Mesendoderm (in vitro differentiated cells): Measurements from ENCODE around the gene C5orf15.

Experiments
- DNase-seq: peaks from one replicate; pipeline ENCODE4 v3.0.0; 2013
- H2AK5ac ChIP-seq: 2 replicates; pipeline ENCODE4 v1.6.1; 2013; ENCODE audit warnings: low read length, inconsistent platforms
- H2BK120ac ChIP-seq: 2 replicates; pipeline ENCODE4 v1.6.1; 2013; ENCODE audit warnings: low read depth, mild to moderate bottlenecking, low read length, moderate library complexity, mixed read lengths
- H2BK15ac ChIP-seq: replicated peaks from 2 replicates; pipeline ENCODE4 v1.6.1; 2013; ENCODE audit warnings: low read depth, mild to moderate bottlenecking, moderate library complexity
- H2BK5ac ChIP-seq: 2 replicates; pipeline ENCODE4 v1.6.1; 2013; ENCODE audit warnings: low read length, inconsistent platforms
- H3K18ac ChIP-seq: 2 replicates; pipeline ENCODE4 v1.6.1; 2013; ENCODE audit warnings: mild to moderate bottlenecking, low read length, mixed read lengths
- H3K23ac ChIP-seq: one replicate; pipeline ENCODE4 v1.6.1; 2013; ENCODE audit warnings: low read length
- H3K27ac ChIP-seq: 2 replicates; pipeline ENCODE4 v1.5.1; 2013; ENCODE audit warnings: low read depth, mild to moderate bottlenecking, inconsistent platforms, low read length, moderate library complexity
- H3K27me3 ChIP-seq: 2 replicates; pipeline ENCODE4 v1.6.1; 2013; ENCODE audit warnings: low read length, control low read depth, mild to moderate bottlenecking, inconsistent platforms; ENCODE audit not compliant: insufficient read depth, poor library complexity
- H3K36me3 ChIP-seq: 2 replicates; pipeline ENCODE4 v1.6.1; 2013; ENCODE audit warnings: low read length, inconsistent platforms; ENCODE audit not compliant: control insufficient read depth, insufficient read depth
- H3K4ac ChIP-seq: one replicate; pipeline ENCODE4 v1.6.1; 2013; ENCODE audit warnings: low read depth, mild to moderate bottlenecking, low read length, moderate library complexity
- H3K4me1 ChIP-seq: 2 replicates; pipeline ENCODE4 v1.6.1; 2013; ENCODE audit warnings: low read depth, low read length, inconsistent platforms; ENCODE audit not compliant: control insufficient read depth
- H3K4me2 ChIP-seq: 2 replicates; pipeline ENCODE4 v1.6.1; 2013; ENCODE audit warnings: low read length
- H3K4me3 ChIP-seq: 2 replicates; pipeline ENCODE4 v1.5.1; 2013; ENCODE audit warnings: mild to moderate bottlenecking, low read length
- H3K56ac ChIP-seq: one replicate; pipeline ENCODE4 v1.6.1; 2013; ENCODE audit warnings: low read length
- H3K79me1 ChIP-seq: 2 replicates; pipeline ENCODE4 v1.6.1; 2013; ENCODE audit warnings: low read length, inconsistent platforms
- H3K79me2 ChIP-seq: 2 replicates; pipeline ENCODE4 v1.6.1; 2013; ENCODE audit warnings: mild to moderate bottlenecking, low read length; ENCODE audit not compliant: control insufficient read depth, insufficient read depth
- H3K9ac ChIP-seq: 2 replicates; pipeline ENCODE4 v1.6.1; 2013; ENCODE audit warnings: low read length, inconsistent platforms
- H4K5ac ChIP-seq: one replicate; pipeline ENCODE4 v1.6.1; 2013; ENCODE audit warnings: low read length
- H4K8ac ChIP-seq: one replicate; pipeline ENCODE4 v1.6.1; 2013; ENCODE audit warnings: low read depth, mild to moderate bottlenecking, control low read depth, low read length, moderate library complexity
- WGBS: extraction: QIAGEN DNeasy Blood & Tissue Kit; methylation state at CpG from one replicate; pipeline ENCODE4 v1.1.7; 2013; ENCODE audit warnings: low lambda C conversion rate, missing lambda C conversion rate; ENCODE audit not compliant: insufficient coverage; ENCODE audit errors: extremely low coverage; 5-methylcytosine and 5-hydroxymethylcytosine counted together

The C5orf15 gene

DNA sequence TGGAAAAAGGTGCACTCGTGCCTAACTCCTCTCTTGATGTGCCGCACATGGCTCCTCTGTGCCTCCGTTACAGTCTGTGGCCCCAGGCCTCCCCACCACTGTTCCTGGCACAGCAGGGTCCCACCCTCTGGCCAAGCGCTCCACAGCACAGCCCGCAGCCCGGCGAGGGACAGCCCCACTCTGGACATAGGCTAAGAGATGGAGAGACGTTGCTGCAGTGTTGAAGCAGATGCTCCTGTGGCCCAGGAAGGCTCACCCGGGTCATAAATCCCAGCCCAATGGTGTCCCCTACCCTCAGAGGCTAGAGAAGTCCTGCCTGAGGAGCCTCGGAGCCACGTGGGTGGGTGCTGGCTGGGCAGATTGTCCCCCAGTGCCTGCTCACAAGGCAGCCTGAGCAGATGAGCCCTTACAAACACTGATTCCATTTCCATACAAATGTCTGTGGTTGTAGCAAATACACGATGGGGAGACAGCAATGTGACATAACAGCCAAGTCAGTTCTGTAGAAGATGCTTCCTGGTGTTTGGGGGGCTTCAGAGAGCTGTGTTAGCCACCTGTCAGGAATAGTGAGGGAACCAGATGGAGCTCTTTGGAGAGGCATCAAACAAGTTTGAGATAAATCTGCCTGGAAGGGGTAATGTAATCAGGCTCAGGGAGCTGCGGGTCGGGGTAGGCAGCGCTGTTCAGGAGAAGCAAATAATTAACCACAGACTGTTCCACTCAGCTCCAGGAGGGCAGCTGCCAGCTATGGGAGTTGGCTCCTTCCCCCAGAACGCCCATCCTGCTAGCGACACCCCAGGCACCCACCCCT is 41.7 kb downstream of the C5orf15 start:
- H3K36me3 ChIP-seq: no peaks in the 10 kb centered on the region
- no peak for DNase-seq
- H3K79me2 ChIP-seq: no peaks in the 10 kb centered on the region
- H2AK5ac ChIP-seq: no peak overlapping the region
- no peak overlapping the region for H3K18ac ChIP-seq
- H3K23ac ChIP-seq: no peak overlapping the region
- H2BK120ac ChIP-seq: no peak overlapping the region
- no peak overlapping the region for H3K9ac ChIP-seq
- no peaks in the 10 kb centered on the region for H3K27me3 ChIP-seq
- H3K27ac ChIP-seq: no peak overlapping the region
- WGBS: no CpG with 5 or more reads among the region's 17 CpGs
- H4K5ac ChIP-seq: no peak overlapping the region
- no peak overlapping the region for H4K8ac ChIP-seq
- H3K56ac ChIP-seq: no peak overlapping the region
- H3K4me3 ChIP-seq: no peak overlapping the region
- no peaks in the 10 kb centered on the region for H3K79me1 ChIP-seq
- no peak overlapping the region for H2BK5ac ChIP-seq
- H3K4me2 ChIP-seq: no peak overlapping the region
- no peaks in the 10 kb centered on the region for H3K4me1 ChIP-seq
- H3K4ac ChIP-seq: no peak overlapping the region
- H2BK15ac ChIP-seq: no peak overlapping the region

DNA sequence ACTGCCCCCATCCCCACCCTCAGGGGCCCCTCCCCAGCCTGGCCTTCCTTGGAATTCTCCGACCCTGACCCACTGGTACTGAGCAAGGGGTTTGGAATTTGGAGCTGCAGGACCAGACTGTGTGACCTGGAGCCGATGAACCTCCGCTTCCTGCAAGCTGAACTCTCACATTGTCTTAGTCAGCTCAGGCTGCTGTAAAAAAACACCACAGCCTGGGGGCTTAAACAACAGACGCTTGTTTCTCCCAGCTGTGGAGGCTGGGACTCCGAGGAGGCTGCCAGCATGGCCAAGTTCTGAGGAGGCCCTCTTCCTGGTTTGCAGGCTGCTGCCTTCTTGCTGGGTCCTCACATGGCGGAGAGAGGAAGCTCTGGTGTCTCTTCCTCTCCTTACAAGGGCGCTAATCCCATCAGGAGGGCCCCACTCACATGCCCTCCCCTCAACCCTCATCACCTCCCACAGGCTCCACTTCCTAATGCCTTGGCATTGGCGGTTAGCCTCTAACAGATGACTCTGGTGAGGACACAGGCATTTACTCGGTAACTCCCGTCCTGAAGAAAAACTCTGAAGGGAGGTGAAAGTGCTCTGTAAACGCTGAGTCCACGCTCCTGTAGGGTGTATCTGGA is 42.4 kb downstream of the C5orf15 start:
- Histone ChIP-seq H4K5ac (no peak overlapping the region), H3K23ac (no peak overlapping the region), H3K79me1 (no peaks in the 10 kb centered on the region), H3K36me3 (no peaks in the 10 kb centered on the region), H3K27ac (no peak overlapping the region), H3K4me1 (no peaks in the 10 kb centered on the region), H3K4ac (no peak overlapping the region), H3K56ac (no peak overlapping the region), H4K8ac (no peak overlapping the region), H3K18ac (no peak overlapping the region), H3K9ac (no peak overlapping the region), H2BK5ac (no peak overlapping the region), H2AK5ac (no peak overlapping the region), H3K27me3 (no peaks in the 10 kb centered on the region), H2BK15ac (no peak overlapping the region), H2BK120ac (no peak overlapping the region), H3K4me2 (no peak overlapping the region), H3K79me2 (no peaks in the 10 kb centered on the region), H3K4me3 (no peak overlapping the region)
- DNase-seq: peak; percentile 81
- WGBS: no CpG with 5 or more reads among the region's 12 CpGs

DNA sequence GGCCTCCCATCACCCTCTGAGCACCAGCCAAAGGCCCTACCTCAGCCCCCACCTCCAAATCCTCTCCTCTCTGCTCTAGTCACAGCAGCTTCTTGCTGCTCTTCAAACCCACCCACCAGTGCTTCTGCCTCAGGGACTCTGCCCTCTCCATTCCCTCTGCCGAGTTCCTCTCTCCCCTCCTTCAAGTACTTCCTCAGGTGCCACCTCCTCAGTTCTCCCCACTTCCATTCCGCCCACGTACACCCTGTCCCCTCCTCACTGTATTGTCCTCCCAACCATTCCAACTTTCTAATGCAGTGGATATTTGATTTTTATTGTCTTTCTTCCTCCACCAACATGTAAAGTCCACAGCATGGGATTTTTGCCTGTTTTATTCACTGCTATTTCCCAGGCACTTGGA is 43.2 kb downstream of the C5orf15 start:
- Histone ChIP-seq H3K4me3 (no peak overlapping the region), H2BK15ac (no peak overlapping the region), H3K4ac (no peak overlapping the region), H3K56ac (peak overlapping the region; percentile 49), H2BK5ac (no peak overlapping the region), H3K9ac (no peak overlapping the region), H3K27me3 (no peaks in the 10 kb centered on the region), H3K79me1 (no peaks in the 10 kb centered on the region), H4K5ac (no peak overlapping the region), H2BK120ac (no peak overlapping the region), H3K4me1 (no peaks in the 10 kb centered on the region), H3K79me2 (no peaks in the 10 kb centered on the region), H3K23ac (peak overlapping the region; percentile 24), H2AK5ac (no peak overlapping the region), H3K18ac (no peak overlapping the region), H4K8ac (no peak overlapping the region), H3K27ac (no peak overlapping the region), H3K4me2 (no peak overlapping the region), H3K36me3 (no peaks in the 10 kb centered on the region)
- no peak for DNase-seq
- WGBS: no CpG with 5 or more reads among the region's 3 CpGs

DNA sequence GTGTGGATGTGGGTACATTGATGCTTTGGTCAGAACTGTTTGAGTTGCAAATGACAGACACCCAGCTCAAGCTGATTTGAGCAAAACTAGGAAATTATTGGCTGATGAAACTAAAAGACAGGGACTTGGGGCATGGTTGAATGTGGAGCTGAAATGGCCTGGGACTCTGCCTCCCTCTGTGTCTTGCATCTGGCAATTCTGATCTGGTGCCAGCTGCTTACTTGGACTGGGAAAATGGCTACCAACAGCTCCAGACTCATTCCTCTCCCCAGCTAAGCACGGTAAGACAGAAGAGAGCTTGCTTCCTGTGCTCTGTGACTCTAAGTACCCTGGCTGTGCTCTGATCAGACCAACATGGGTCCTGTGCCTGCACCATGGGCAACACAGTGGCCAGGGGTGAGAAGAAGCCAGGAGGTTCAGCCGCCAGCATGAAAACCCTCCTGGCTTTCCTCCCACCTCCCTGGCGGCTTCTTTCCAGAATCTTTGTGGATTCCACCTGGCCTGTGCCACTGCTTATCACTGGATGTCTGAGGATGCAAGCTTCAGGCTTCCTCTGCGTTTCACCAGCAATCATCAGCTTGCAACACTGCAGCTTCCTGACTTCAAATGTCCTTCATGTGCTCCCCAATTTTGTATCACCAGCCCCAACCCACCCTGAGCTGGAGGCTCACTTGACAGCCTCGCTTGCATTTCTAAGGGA is 44.1 kb downstream of the C5orf15 start:
- H3K9ac ChIP-seq: no peak overlapping the region
- no peak overlapping the region for H3K56ac ChIP-seq
- H2BK5ac ChIP-seq: no peak overlapping the region
- peak; percentile 72 for DNase-seq
- no peaks in the 10 kb centered on the region for H3K36me3 ChIP-seq
- no peak overlapping the region for H3K18ac ChIP-seq
- H3K4me2 ChIP-seq: no peak overlapping the region
- no peak overlapping the region for H3K4me3 ChIP-seq
- H3K27me3 ChIP-seq: no peaks in the 10 kb centered on the region
- H3K4me1 ChIP-seq: no peaks in the 10 kb centered on the region
- H2AK5ac ChIP-seq: no peak overlapping the region
- H3K4ac ChIP-seq: no peak overlapping the region
- WGBS: no CpG with 5 or more reads among the region's 5 CpGs
- H3K23ac ChIP-seq: no peak overlapping the region
- H2BK15ac ChIP-seq: no peak overlapping the region
- H3K79me2 ChIP-seq: no peaks in the 10 kb centered on the region
- H4K5ac ChIP-seq: no peak overlapping the region
- no peak overlapping the region for H3K27ac ChIP-seq
- H2BK120ac ChIP-seq: no peak overlapping the region
- H3K79me1 ChIP-seq: no peaks in the 10 kb centered on the region
- no peak overlapping the region for H4K8ac ChIP-seq

DNA sequence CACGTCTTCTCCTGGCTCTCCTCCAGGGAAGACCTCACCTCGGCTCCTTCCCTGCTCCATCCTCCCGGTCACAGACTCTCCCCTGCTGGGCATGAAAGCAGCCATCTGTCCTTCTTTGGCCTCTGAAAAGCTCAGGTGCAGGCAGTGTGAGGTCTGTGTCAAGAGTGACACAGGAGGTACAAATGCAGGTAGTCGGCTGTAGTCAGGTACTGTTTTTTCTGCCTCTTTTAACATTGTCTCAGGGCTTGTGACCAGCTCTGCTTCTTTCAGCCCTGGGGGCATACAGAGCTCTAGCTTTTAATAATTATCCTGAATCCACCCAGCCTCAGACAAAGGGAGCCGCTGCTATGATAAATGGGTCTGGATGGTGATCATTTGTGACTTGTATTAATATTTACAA is 46.4 kb downstream of the C5orf15 start:
- Histone ChIP-seq H3K23ac (no peak overlapping the region), H3K56ac (no peak overlapping the region)
- no CpG with 5 or more reads among the region's 5 CpGs for WGBS

More for the DNA sequence above, 46.4 kb downstream of the C5orf15 start:
- no peak overlapping the region for H2AK5ac ChIP-seq
- H2BK120ac ChIP-seq: no peak overlapping the region
- H3K27me3 ChIP-seq: no peaks in the 10 kb centered on the region
- no peak overlapping the region for H3K4ac ChIP-seq
- no peak overlapping the region for H3K18ac ChIP-seq
- H3K9ac ChIP-seq: no peak overlapping the region
- no peaks in the 10 kb centered on the region for H3K4me1 ChIP-seq
- H3K4me3 ChIP-seq: no peak overlapping the region
- no peaks in the 10 kb centered on the region for H3K79me2 ChIP-seq
- no peak overlapping the region for H4K5ac ChIP-seq
- H4K8ac ChIP-seq: no peak overlapping the region
- no peak overlapping the region for H2BK15ac ChIP-seq
- no peaks in the 10 kb centered on the region for H3K79me1 ChIP-seq
- no peak overlapping the region for H3K27ac ChIP-seq
- no peak overlapping the region for H3K4me2 ChIP-seq
- no peaks in the 10 kb centered on the region for H3K36me3 ChIP-seq
- no peak for DNase-seq
- H2BK5ac ChIP-seq: no peak overlapping the region
